Dendritic cell treated with granulocyte-macrophage colony-stimulating factor and Interleukin-4, amounts not matched to agents 40 ng/mL and 50 ng/mL, for 4 days (primary cell): Measurements from ENCODE around the gene CD151.

Source experiments
- H3K27ac Mint-ChIP-seq: one replicate; pipeline ENCODE4 v1.8.0; 2022; ENCODE audit warnings: mild to moderate bottlenecking, mixed read lengths
- H3K27me3 Mint-ChIP-seq: one replicate; pipeline ENCODE4 v1.8.0; 2022; ENCODE audit warnings: mild to moderate bottlenecking, mixed read lengths
- H3K36me3 Mint-ChIP-seq: one replicate; pipeline ENCODE4 v1.8.0; 2022; ENCODE audit warnings: low read depth, mixed read lengths
- H3K4me1 Mint-ChIP-seq: one replicate; pipeline ENCODE4 v1.8.0; 2022; ENCODE audit warnings: low read depth, mixed read lengths
- H3K4me3 Mint-ChIP-seq: one replicate; pipeline ENCODE4 v1.8.0; 2022; ENCODE audit warnings: mild to moderate bottlenecking, moderate library complexity, mixed read lengths
- H3K9me3 Mint-ChIP-seq: one replicate; pipeline ENCODE4 v1.8.0; 2022; ENCODE audit warnings: mixed read lengths
- intact Hi-C: fragments of 100-400 bp; cut with micrococcal nuclease; formaldehyde crosslinking; loops from one replicate; pipeline ENCODE4 v1.15.0; 2022

Gene CD151

GRCh38 chr11:863023-863909 is 30.5 kb downstream of the CD151 start:
- no peak overlapping the region for H3K27ac Mint-ChIP-seq
- H3K36me3 Mint-ChIP-seq = peaks cover 99% of the 10 kb centered on the region
- no peaks in the 10 kb centered on the region for H3K27me3 Mint-ChIP-seq
- H3K4me1 Mint-ChIP-seq = peaks cover 36% of the 10 kb centered on the region
- H3K4me3 Mint-ChIP-seq = no peak overlapping the region
- no peaks in the 10 kb centered on the region for H3K9me3 Mint-ChIP-seq
- intact Hi-C loops = no loop called here

- H3K4me3 Mint-ChIP-seq = no peak overlapping the region
- intact Hi-C loops = no loop called here
- peak overlapping the region; percentile 32 for H3K27ac Mint-ChIP-seq
- H3K4me1 Mint-ChIP-seq = peaks cover 31% of the 10 kb centered on the region
- peaks cover 99% of the 10 kb centered on the region for H3K36me3 Mint-ChIP-seq
- H3K9me3 Mint-ChIP-seq = no peaks in the 10 kb centered on the region
- no peaks in the 10 kb centered on the region for H3K27me3 Mint-ChIP-seq
Measured at GRCh38 chr11:863910-864827, 31.4 kb downstream of the CD151 start.

GRCh38 chr11:864898-865297 is 32.1 kb downstream of the CD151 start:
- H3K27me3 Mint-ChIP-seq = no peaks in the 10 kb centered on the region
- intact Hi-C loops = no loop called here
- peak overlapping the region; percentile 32 for H3K27ac Mint-ChIP-seq
- H3K4me1 Mint-ChIP-seq = peaks cover 24% of the 10 kb centered on the region
- H3K4me3 Mint-ChIP-seq = no peak overlapping the region
- H3K36me3 Mint-ChIP-seq = peaks cover 99% of the 10 kb centered on the region
- no peaks in the 10 kb centered on the region for H3K9me3 Mint-ChIP-seq

GRCh38 chr11:865462-866430 is 33.0 kb downstream of the CD151 start:
- Mint-ChIP-seq H3K4me3 (no peak overlapping the region), H3K4me1 (peaks cover 16% of the 10 kb centered on the region), H3K27me3 (no peaks in the 10 kb centered on the region), H3K9me3 (no peaks in the 10 kb centered on the region), H3K36me3 (peaks cover 98% of the 10 kb centered on the region), H3K27ac (peak overlapping the region; percentile 59)
- intact Hi-C loops = no loop called here

- H3K36me3 Mint-ChIP-seq = peaks cover 97% of the 10 kb centered on the region
- intact Hi-C loops = no loop called here
- H3K4me3 Mint-ChIP-seq = no peak overlapping the region
Measured at GRCh38 chr11:866481-866880, 33.7 kb downstream of the CD151 start.

GRCh38 chr11:867856-868358 is 35.2 kb downstream of the CD151 start:
- Mint-ChIP-seq H3K9me3 (no peaks in the 10 kb centered on the region), H3K27ac (no peak overlapping the region), H3K4me1 (peaks cover 12% of the 10 kb centered on the region), H3K4me3 (no peak overlapping the region), H3K27me3 (no peaks in the 10 kb centered on the region), H3K36me3 (peaks cover 97% of the 10 kb centered on the region)
- intact Hi-C loops = no loop called here

More at GRCh38 chr11:866481-866880, 33.7 kb downstream of the CD151 start:
- Mint-ChIP-seq H3K27ac (no peak overlapping the region), H3K9me3 (no peaks in the 10 kb centered on the region), H3K27me3 (no peaks in the 10 kb centered on the region), H3K4me1 (peaks cover 12% of the 10 kb centered on the region)

GRCh38 chr11:868394-868793 is 35.6 kb downstream of the CD151 start:
- Mint-ChIP-seq H3K4me1 (peaks cover 16% of the 10 kb centered on the region), H3K27ac (no peak overlapping the region), H3K36me3 (peaks cover 97% of the 10 kb centered on the region), H3K4me3 (no peak overlapping the region), H3K27me3 (no peaks in the 10 kb centered on the region), H3K9me3 (no peaks in the 10 kb centered on the region)
- intact Hi-C loops = no loop called here

- intact Hi-C loops = no loop called here
- Mint-ChIP-seq H3K4me3 (no peak overlapping the region), H3K36me3 (peaks cover 97% of the 10 kb centered on the region), H3K4me1 (peaks cover 20% of the 10 kb centered on the region), H3K9me3 (no peaks in the 10 kb centered on the region), H3K27ac (no peak overlapping the region), H3K27me3 (no peaks in the 10 kb centered on the region)
Measured at GRCh38 chr11:868802-869201, 36.0 kb downstream of the CD151 start.

GRCh38 chr11:869399-870126 is 36.8 kb downstream of the CD151 start:
- Mint-ChIP-seq H3K4me1 (peaks cover 20% of the 10 kb centered on the region), H3K36me3 (peaks cover 97% of the 10 kb centered on the region), H3K27ac (no peak overlapping the region), H3K4me3 (no peak overlapping the region), H3K9me3 (no peaks in the 10 kb centered on the region), H3K27me3 (no peaks in the 10 kb centered on the region)
- intact Hi-C loops = no loop called here

- H3K4me3 Mint-ChIP-seq = no peak overlapping the region
- no peaks in the 10 kb centered on the region for H3K27me3 Mint-ChIP-seq
- H3K9me3 Mint-ChIP-seq = no peaks in the 10 kb centered on the region
- no peak overlapping the region for H3K27ac Mint-ChIP-seq
- peaks cover 97% of the 10 kb centered on the region for H3K36me3 Mint-ChIP-seq
- peaks cover 20% of the 10 kb centered on the region for H3K4me1 Mint-ChIP-seq
- intact Hi-C loops = no loop called here
Measured at GRCh38 chr11:870127-870413, 37.3 kb downstream of the CD151 start.

- no peak overlapping the region for H3K27ac Mint-ChIP-seq
- peaks cover 20% of the 10 kb centered on the region for H3K4me1 Mint-ChIP-seq
- no peaks in the 10 kb centered on the region for H3K9me3 Mint-ChIP-seq
- H3K36me3 Mint-ChIP-seq = peaks cover 97% of the 10 kb centered on the region
- intact Hi-C loops = no loop called here
- no peak overlapping the region for H3K4me3 Mint-ChIP-seq
- H3K27me3 Mint-ChIP-seq = no peaks in the 10 kb centered on the region
Measured at GRCh38 chr11:870418-870817, 37.7 kb downstream of the CD151 start.

GRCh38 chr11:871472-871871 is 38.7 kb downstream of the CD151 start:
- intact Hi-C loops = no loop called here
- Mint-ChIP-seq H3K4me1 (peaks cover 22% of the 10 kb centered on the region), H3K4me3 (no peak overlapping the region), H3K27ac (no peak overlapping the region), H3K27me3 (no peaks in the 10 kb centered on the region), H3K9me3 (no peaks in the 10 kb centered on the region), H3K36me3 (peaks cover 97% of the 10 kb centered on the region)

- Mint-ChIP-seq H3K27me3 (no peaks in the 10 kb centered on the region), H3K4me1 (peaks cover 22% of the 10 kb centered on the region), H3K36me3 (peaks cover 97% of the 10 kb centered on the region), H3K4me3 (no peak overlapping the region), H3K27ac (no peak overlapping the region), H3K9me3 (no peaks in the 10 kb centered on the region)
- intact Hi-C loops = no loop called here
Measured at GRCh38 chr11:872799-873198, 40.0 kb downstream of the CD151 start.
